H9 (cell line): ENCODE results near the gene MAST4. TPM values are rescaled to one million over a fixed set of nuclear protein-coding genes. Genes with fewer than 3 reads are reported as not detected.

Experiments
- DNase-seq: peaks from one replicate; pipeline ENCODE4 v3.0.0-alpha.2; 2017
- H2AFZ ChIP-seq: one replicate; pipeline ENCODE4 v1.6.1; 2013; ENCODE audit warnings: mild to moderate bottlenecking, low read length, control low read depth, moderate library complexity
- H2AK5ac ChIP-seq: 2 replicates; pipeline ENCODE4 v1.6.1; 2013; ENCODE audit warnings: low read length, control low read depth, mixed read lengths; ENCODE audit not compliant: insufficient read length
- H2BK120ac ChIP-seq: one replicate; pipeline ENCODE4 v1.6.1; 2013; ENCODE audit warnings: low read depth, mild to moderate bottlenecking, low read length, control low read depth, inconsistent platforms; ENCODE audit not compliant: poor library complexity, severe bottlenecking
- H2BK12ac ChIP-seq: 2 replicates; pipeline ENCODE4 v1.6.1; 2013; ENCODE audit warnings: low read length, control low read depth, mixed read lengths, low read depth; ENCODE audit not compliant: insufficient read length
- H2BK15ac ChIP-seq: 2 replicates; pipeline ENCODE4 v1.6.1; 2013; ENCODE audit warnings: low read depth, low read length, control low read depth
- H2BK20ac ChIP-seq: one replicate; pipeline ENCODE4 v1.6.1; 2013; ENCODE audit warnings: low read depth, mild to moderate bottlenecking, low read length, control low read depth, inconsistent platforms; ENCODE audit not compliant: poor library complexity, severe bottlenecking
- H2BK5ac ChIP-seq: 2 replicates; pipeline ENCODE4 v1.6.1; 2013; ENCODE audit warnings: low read length, control low read depth, mixed read lengths; ENCODE audit not compliant: insufficient read length
- H3K14ac ChIP-seq: 2 replicates; pipeline ENCODE4 v1.6.1; 2013; ENCODE audit warnings: low read length, control low read depth; ENCODE audit not compliant: insufficient read depth
- H3K18ac ChIP-seq: 2 replicates; pipeline ENCODE4 v1.6.1; 2013; ENCODE audit warnings: low read depth, mild to moderate bottlenecking, mixed read lengths, low read length, control low read depth; ENCODE audit not compliant: insufficient read length
- H3K23ac ChIP-seq: 2 replicates; pipeline ENCODE4 v1.6.1; 2013; ENCODE audit warnings: low read length, control low read depth, mixed read lengths, low read depth; ENCODE audit not compliant: insufficient read length
- H3K23me2 ChIP-seq: 2 replicates; pipeline ENCODE4 v1.6.1; 2013; ENCODE audit warnings: low read depth, mild to moderate bottlenecking, mixed read lengths, low read length, control low read depth; ENCODE audit not compliant: insufficient read length, poor library complexity, severe bottlenecking
- H3K27ac ChIP-seq: 2 replicates; pipeline ENCODE4 v1.5.1; 2013; ENCODE audit warnings: low read length, control low read depth, mixed read lengths, low read depth; ENCODE audit not compliant: insufficient read length
- H3K27me3 ChIP-seq: 2 replicates; pipeline ENCODE4 v1.6.1; 2013; ENCODE audit warnings: low read length, control low read depth, inconsistent platforms; ENCODE audit not compliant: insufficient read depth
- H3K4ac ChIP-seq: 2 replicates; pipeline ENCODE4 v1.6.1; 2013; ENCODE audit warnings: low read depth, mild to moderate bottlenecking, control low read depth, inconsistent platforms, low read length, moderate library complexity
- H3K4me1 ChIP-seq: 2 replicates; pipeline ENCODE4 v1.6.1; 2013; ENCODE audit warnings: low read length, control low read depth, inconsistent platforms; ENCODE audit not compliant: insufficient read depth
- H3K4me2 ChIP-seq: 2 replicates; pipeline ENCODE4 v1.6.1; 2013; ENCODE audit warnings: low read length, control low read depth, mixed read lengths; ENCODE audit not compliant: insufficient read length, insufficient read depth
- H3K56ac ChIP-seq: 2 replicates; pipeline ENCODE4 v1.6.1; 2013; ENCODE audit warnings: low read depth, mild to moderate bottlenecking, mixed read lengths, low read length, control low read depth; ENCODE audit not compliant: insufficient read length
- H3K79me1 ChIP-seq: 2 replicates; pipeline ENCODE4 v1.6.1; 2013; ENCODE audit warnings: low read depth, mild to moderate bottlenecking, moderate library complexity, low read length, control low read depth, inconsistent platforms; ENCODE audit not compliant: insufficient read depth, poor library complexity, severe bottlenecking
- H3K79me2 ChIP-seq: 2 replicates; pipeline ENCODE4 v1.6.1; 2013; ENCODE audit warnings: low read length, control low read depth, inconsistent platforms; ENCODE audit not compliant: insufficient read depth
- H3K9ac ChIP-seq: 2 replicates; pipeline ENCODE4 v1.6.1; 2013; ENCODE audit warnings: low read length, control low read depth, mixed read lengths; ENCODE audit not compliant: insufficient read length; ENCODE audit errors: extremely low read depth
- H3K9me3 ChIP-seq: one replicate; pipeline ENCODE4 v1.6.1; 2013; ENCODE audit warnings: low read depth, low read length, inconsistent platforms; ENCODE audit not compliant: control insufficient read depth
- H3T11ph ChIP-seq: one replicate; pipeline ENCODE4 v1.6.1; 2013; ENCODE audit warnings: mild to moderate bottlenecking, low read length, control low read depth, inconsistent platforms
- H4K20me1 ChIP-seq: one replicate; pipeline ENCODE4 v1.6.1; 2013; ENCODE audit not compliant: control insufficient read depth, insufficient read length, insufficient read depth
- H4K5ac ChIP-seq: 2 replicates; pipeline ENCODE4 v1.6.1; 2013; ENCODE audit warnings: low read depth, mild to moderate bottlenecking, mixed read lengths, low read length, control low read depth; ENCODE audit not compliant: insufficient read length
- H4K8ac ChIP-seq: replicated peaks from 2 replicates; pipeline ENCODE4 v1.6.1; 2013; ENCODE audit warnings: low read length, control low read depth, mixed read lengths, low read depth; ENCODE audit not compliant: insufficient read length
- H4K91ac ChIP-seq: 2 replicates; pipeline ENCODE4 v1.6.1; 2013; ENCODE audit warnings: low read depth, mild to moderate bottlenecking, moderate library complexity, mixed read lengths, low read length, control low read depth; ENCODE audit not compliant: insufficient read length
- H3K27ac Mint-ChIP-seq, 3 experiments: 2 replicates in 2 of 3; 3 replicates in 1 of 3; pipeline ENCODE4 v1.8.0; 2020 to 2021; ENCODE audit warnings: mixed read lengths in 3 of 3, mild to moderate bottlenecking in 1 of 3, moderate library complexity in 1 of 3
- H3K27me3 Mint-ChIP-seq: 2 replicates; pipeline ENCODE4 v1.8.0; 2021; ENCODE audit warnings: low read depth, mild to moderate bottlenecking, moderate library complexity, mixed read lengths
- H3K36me3 Mint-ChIP-seq, 3 experiments: 2 replicates in 2 of 3; 3 replicates in 1 of 3; pipeline ENCODE4 v1.8.0; 2020 to 2021; ENCODE audit warnings: low read depth in 3 of 3, mixed read lengths in 3 of 3; ENCODE audit not compliant: insufficient read depth in 1 of 3
- H3K4me1 Mint-ChIP-seq, 2 experiments: 2 replicates each; pipeline ENCODE4 v1.8.0; 2020; ENCODE audit warnings: mixed read lengths in 2 of 2
- H3K4me3 Mint-ChIP-seq, 2 experiments: 2 replicates in 1 of 2; 3 replicates in 1 of 2; pipeline ENCODE4 v1.8.0; 2020 to 2021; ENCODE audit warnings: mild to moderate bottlenecking in 2 of 2, mixed read lengths in 2 of 2, moderate library complexity in 1 of 2
- H3K9me3 Mint-ChIP-seq, 2 experiments: 2 replicates in 1 of 2; 3 replicates in 1 of 2; pipeline ENCODE4 v1.8.0; 2020; ENCODE audit warnings: mild to moderate bottlenecking in 2 of 2, mixed read lengths in 2 of 2, moderate library complexity in 1 of 2
- WGBS: extraction: QIAGEN DNeasy Blood & Tissue Kit; methylation state at CpG from one replicate; pipeline ENCODE4 v1.1.7; 2013; ENCODE audit warnings: missing lambda C conversion rate, low lambda C conversion rate, mixed read lengths; ENCODE audit not compliant: insufficient read length; ENCODE audit errors: extremely low coverage; 5-methylcytosine and 5-hydroxymethylcytosine counted together
- total RNA-seq: library from RNA; stranded (reverse); gene quantifications from 2 replicates; pipeline ENCODE4 v1.2.1, GENCODE V29; 2021
- TF ChIP-seq, protein P1 (sequence below): fragments of 200-600 bp; sonication (generic); conservative IDR thresholded peaks from 3 replicates; pipeline ENCODE4 v1.8.0; 2021; ENCODE audit warnings: antibody characterized with exemption, mild to moderate bottlenecking

MAST4 gene
- total RNA-seq, 1 experiment from 2014 or later, result 3.7 TPM

DNA sequence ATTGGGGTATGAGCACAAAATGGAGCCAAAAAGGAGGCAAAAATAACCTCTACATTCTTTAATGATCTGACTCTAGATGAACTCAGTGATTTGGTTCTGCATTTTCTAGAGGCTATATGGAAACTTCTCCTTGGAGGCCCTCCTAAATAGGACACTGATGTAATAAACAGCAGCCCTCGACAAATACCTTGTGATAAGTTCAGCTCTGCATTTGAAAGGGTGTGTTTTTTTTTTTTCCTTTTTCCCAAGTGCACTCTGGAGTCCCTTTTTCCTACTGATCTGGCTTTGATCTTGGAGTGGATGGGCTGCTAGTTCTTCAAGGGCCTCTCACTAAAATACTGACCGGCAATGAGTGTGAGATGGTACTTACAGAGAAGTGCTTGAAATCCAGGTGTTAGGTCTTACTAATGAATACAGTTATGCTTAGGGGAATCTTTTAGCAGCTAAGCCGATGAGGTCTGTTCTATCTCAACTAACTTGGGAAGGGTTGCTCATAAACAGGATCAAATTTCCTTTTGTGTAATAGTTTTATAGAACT lies 161.7 kb downstream of the MAST4 start:
- no peaks in the 10 kb centered on the region for H3K9me3 Mint-ChIP-seq
- no peak overlapping the region for H2BK120ac ChIP-seq
- H3K27ac Mint-ChIP-seq, result no peak overlapping the region
- no peak for DNase-seq
- no peak overlapping the region for H3K27ac ChIP-seq
- H3K4me1 Mint-ChIP-seq, result peaks cover 0 to 2% of the 10 kb centered on the region in 2 experiments; a peak in 1 of 4 replicates
- no peaks in the 10 kb centered on the region for H3K4me1 ChIP-seq
- no peaks in the 10 kb centered on the region; the same call in 1 of the 2 replicates for H3K79me2 ChIP-seq
- H2AK5ac ChIP-seq, result no peak overlapping the region
- H3K18ac ChIP-seq, result no peak overlapping the region
- H2BK12ac ChIP-seq, result no peak overlapping the region
- no peaks in the 10 kb centered on the region for H3K27me3 ChIP-seq
- H4K20me1 ChIP-seq, result no peaks in the 10 kb centered on the region
- no peak overlapping the region for H4K5ac ChIP-seq
- no peaks in the 10 kb centered on the region for H3K79me1 ChIP-seq
- H4K8ac ChIP-seq, result no peak overlapping the region
- no peak overlapping the region for H3K4me3 Mint-ChIP-seq
- no peak overlapping the region for H3T11ph ChIP-seq
- WGBS, result no CpG with 5 or more reads among the region's 3 CpGs
- no peaks in the 10 kb centered on the region for H3K36me3 Mint-ChIP-seq
- no peak overlapping the region for H2BK20ac ChIP-seq
- no peak overlapping the region for H2BK15ac ChIP-seq
- no peak overlapping the region for H3K14ac ChIP-seq
- H2BK5ac ChIP-seq, result no peak overlapping the region
- no peaks in the 10 kb centered on the region for H3K23me2 ChIP-seq
- H3K4ac ChIP-seq, result no peak overlapping the region
- no peaks in the 10 kb centered on the region for H3K9me3 ChIP-seq
- no peak overlapping the region for H4K91ac ChIP-seq
- H3K4me2 ChIP-seq, result no peak overlapping the region
- no peak overlapping the region for H3K23ac ChIP-seq
- H3K9ac ChIP-seq, result no peak overlapping the region
- TF ChIP-seq, protein P1, sequence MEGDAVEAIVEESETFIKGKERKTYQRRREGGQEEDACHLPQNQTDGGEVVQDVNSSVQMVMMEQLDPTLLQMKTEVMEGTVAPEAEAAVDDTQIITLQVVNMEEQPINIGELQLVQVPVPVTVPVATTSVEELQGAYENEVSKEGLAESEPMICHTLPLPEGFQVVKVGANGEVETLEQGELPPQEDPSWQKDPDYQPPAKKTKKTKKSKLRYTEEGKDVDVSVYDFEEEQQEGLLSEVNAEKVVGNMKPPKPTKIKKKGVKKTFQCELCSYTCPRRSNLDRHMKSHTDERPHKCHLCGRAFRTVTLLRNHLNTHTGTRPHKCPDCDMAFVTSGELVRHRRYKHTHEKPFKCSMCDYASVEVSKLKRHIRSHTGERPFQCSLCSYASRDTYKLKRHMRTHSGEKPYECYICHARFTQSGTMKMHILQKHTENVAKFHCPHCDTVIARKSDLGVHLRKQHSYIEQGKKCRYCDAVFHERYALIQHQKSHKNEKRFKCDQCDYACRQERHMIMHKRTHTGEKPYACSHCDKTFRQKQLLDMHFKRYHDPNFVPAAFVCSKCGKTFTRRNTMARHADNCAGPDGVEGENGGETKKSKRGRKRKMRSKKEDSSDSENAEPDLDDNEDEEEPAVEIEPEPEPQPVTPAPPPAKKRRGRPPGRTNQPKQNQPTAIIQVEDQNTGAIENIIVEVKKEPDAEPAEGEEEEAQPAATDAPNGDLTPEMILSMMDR, result no peak
- peaks cover 11% of the 10 kb centered on the region for H3K27me3 Mint-ChIP-seq
- no peak overlapping the region for H2AFZ ChIP-seq
- no peak overlapping the region for H3K56ac ChIP-seq
